Cardiac fibroblast (primary cell): ENCODE measurements around the gene MVD.
"Not testable (repeated sequence)": the region's sequence is repeated elsewhere in the genome, so short reads cannot be mapped to it uniquely, and the experiment has no call there.

Experiments used
- DNase-seq, 2 donors: peaks; one replicate each; pipeline versions ENCODE4 v3.0.0 to v3.0.0-alpha.2; 2010; ENCODE audit warnings: low read depth in 2 of 2
- H3K4me3 ChIP-seq, 2 donors: replicated peaks in 1 of 2; 1 replicate in 1 of 2; 2 replicates in 1 of 2; pipeline ENCODE4 v1.5.1; 2011; ENCODE audit warnings: low read depth in 2 of 2, low read length in 2 of 2, mild to moderate bottlenecking in 2 of 2, moderate library complexity in 1 of 2
- CTCF ChIP-seq: IDR thresholded peaks from one replicate; pipeline ENCODE4 v1.5.1; 2011; ENCODE audit warnings: low read depth, mild to moderate bottlenecking, low read length, inconsistent platforms

The MVD gene

DNA sequence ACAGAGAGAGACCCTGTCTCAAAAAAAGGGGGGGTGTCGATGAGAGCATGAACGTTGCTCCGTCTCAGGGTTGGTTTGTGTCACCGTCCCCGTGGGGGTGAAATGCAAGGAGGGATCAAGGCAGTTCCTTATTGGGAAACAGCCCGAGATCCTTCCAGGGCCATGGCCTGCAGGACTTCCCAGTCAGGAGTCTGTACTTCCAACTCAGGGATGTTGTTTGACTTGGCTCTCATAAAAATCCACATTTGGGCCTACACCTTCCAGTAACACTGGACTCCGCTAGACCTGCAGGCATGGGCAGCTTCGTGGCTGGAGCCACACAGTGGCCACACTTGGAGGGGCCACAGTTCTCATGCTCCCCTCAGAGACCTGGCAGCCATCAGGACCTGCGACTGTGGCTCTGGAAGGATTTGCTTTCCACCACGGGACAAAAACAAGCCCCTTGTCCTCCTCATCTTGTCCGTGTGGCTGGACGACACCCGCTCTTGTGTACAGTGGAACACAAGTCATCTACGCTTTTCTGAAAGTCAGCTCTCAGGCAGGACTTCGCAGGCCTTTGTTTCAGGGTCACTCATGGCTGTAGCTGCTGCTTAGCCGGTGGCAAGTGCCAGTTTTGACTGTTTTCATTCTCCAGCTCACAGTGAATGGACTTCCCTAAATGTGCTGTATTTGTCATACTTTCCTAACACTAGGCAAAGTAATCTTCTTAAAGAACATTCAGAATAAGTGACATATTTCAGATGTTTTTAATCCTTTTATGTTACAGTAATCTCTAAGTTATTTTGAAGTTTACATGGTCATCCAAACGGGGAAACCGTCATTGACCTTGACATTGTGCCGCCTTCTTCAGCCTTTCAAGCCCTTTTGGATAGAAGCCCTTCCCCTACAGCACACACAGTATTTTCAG, 48.7 kb downstream of the MVD start:
- no peak overlapping the region for H3K4me3 ChIP-seq
- peak in 1 of 2 donors; percentile 13 for DNase-seq
- no peak for TF ChIP-seq CTCF

DNA sequence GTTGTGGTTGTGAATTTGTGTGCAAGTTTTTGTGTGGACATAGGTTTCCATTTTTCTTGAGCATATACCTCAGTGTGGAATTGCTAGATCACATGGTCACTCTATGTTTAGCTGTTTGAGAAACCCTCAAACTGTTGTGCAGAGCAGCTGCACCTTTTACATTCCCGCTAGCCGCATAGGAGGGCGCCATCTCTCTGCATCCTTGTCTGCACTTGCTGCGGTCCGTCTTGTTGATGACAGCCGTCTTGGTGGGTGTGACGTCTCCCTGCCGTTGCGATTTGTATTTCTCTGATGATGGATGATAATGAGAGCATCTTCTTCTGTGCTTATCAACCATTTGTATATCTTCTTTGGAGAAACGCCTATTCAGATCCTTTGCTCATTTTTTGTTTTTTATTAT, 49.6 kb downstream of the MVD start:
- DNase-seq, result no peak
- no peak for TF ChIP-seq CTCF
- H3K4me3 ChIP-seq, result no peak overlapping the region

DNA sequence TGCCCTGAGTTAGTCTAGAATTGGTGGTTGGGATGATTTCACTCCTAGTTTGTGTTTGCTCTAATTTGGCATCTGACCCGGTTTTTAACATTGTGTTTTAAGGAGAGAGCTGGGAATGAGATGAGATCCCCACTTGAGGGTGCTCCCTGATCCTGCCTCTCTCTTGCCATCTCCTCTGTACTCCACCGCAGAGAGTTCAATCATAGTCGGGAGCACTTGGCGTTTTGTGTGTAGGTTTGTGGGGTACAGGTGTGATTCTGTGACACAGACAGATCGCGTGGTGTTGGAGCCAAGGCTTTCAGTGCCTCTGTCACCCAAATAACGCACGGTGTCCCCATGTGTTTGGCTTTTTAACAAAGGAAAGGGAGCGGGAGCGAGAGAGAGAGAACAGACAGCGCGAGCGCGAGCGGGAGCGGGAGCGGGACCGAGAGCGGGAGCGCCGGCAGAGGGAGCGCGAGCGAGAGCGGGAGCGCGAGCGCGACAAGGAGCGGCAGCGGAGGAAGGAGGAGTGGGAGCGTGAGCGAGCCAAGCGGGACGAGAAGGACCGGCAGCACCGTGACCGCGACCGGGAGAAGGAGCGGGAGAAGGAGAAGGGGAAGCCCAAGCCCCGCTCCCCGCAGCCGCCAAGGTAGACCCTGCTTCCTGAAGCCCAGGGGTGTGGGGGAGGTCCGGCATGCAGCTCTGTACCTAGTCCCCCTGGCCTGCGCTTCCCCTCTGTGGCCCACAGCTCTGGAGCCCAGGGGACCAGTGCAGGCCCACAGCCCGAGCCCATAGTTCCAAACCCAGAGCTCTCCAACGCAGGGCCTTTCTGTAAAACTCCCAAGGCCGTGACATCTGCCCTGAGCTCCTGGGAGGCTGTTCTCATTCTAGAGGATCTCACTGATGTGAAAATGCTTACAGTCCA, 51.7 kb downstream of the MVD start:
- TF ChIP-seq CTCF, result no peak
- no peak overlapping the region for H3K4me3 ChIP-seq
- no peak for DNase-seq

DNA sequence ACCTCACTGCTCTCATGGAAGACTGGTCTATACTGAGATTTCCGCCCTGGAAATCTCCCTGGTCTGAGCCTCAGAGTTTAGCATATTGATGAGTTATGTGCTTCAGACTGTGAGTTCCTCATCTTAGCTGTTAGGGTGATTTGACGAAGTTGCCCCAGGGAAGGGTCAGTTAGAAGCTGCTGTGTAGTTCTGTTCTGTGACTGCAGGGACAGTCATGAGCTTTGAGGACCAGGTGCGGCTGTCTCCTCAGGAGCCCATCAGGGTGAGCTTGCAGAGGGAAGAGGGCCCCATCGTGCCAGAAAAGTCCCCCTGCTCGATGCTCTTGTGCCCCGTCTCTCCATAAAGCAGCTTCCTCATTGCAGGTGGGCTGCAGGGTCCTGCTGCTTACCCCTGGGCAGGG, 52.8 kb downstream of the MVD start:
- peak; percentile 13 for TF ChIP-seq CTCF
- no peak for DNase-seq
- H3K4me3 ChIP-seq, result no peak overlapping the region

- DNase-seq, H3K4me3 ChIP-seq: not testable (repeated sequence)
Observed at GRCh38 chr16:88609426-88609825, 53.5 kb downstream of the MVD start.

DNA sequence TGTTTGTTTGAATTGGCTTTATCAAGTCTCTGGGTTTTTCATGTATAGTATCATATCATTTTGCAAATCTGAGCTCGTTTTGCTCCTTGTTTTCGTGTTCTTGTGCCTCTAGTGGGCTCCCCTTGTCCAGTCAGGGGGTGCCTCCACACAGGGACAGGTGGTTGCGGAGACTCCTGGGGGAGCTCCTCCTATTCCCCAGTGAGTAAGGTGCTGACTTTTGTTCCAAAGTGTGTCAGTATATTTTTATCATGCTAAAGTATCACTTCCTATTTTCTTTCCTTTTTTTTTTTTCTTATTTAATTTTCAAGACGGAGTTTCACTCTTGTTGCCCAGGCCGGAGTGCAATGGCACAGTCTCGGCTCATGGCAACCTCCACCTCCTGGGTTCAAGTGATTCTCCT, 54.8 kb downstream of the MVD start:
- TF ChIP-seq CTCF, result no peak
- H3K4me3 ChIP-seq, result no peak overlapping the region
- DNase-seq, result no peak

DNA sequence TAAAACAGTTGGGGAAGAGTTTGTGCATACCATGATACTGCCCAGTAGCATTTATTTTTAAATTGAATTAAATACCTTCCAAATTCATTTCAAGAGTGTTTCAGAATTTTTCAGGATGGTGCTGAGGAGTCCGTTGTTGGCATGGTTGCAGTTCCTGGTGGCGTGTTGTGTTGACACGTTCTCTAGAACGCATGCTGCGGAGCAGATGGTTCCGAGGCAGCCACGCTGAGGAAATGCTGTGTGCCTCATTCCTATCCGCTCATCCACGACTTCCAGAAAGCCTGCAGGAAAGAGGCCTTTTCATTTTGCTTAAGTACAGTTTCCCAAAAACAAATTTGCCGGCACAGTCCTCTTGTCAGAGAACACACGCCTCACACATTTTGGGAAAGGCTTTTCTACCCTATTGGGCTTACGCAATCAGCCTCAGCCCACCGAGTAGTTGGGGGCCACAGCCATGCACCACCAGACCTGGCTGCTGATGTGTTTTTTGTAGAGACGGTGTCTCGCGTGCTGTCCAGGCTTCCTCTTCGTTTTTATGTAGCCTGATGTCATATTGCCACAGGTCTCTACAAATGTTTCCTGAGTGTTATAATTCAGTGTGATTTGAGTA, 56.6 kb downstream of the MVD start:
- no peak for TF ChIP-seq CTCF
- no peak overlapping the region for H3K4me3 ChIP-seq
- no peak for DNase-seq
